B cell (primary cell): Measurements from ENCODE around the gene CRAMP1. TPM values are rescaled to one million over a fixed set of nuclear protein-coding genes. Genes with fewer than 3 reads are reported as not detected.

ENCODE experiments used
- ATAC-seq: fragments of 200-7000 bp; cut with Tn5 transposase; one replicate; pipeline ENCODE4 v1.10.0; 2021; ENCODE audit warnings: low read depth, mild to moderate bottlenecking, moderate number of reproducible peaks, moderate library complexity
- CTCF ChIA-PET: fragments of 350-600 bp; sonication (Branson Sonifier 250); formaldehyde crosslinking; loops from one replicate; lab custom pipeline; 2021; ENCODE audit warnings: antibody characterized with exemption, inconsistent platforms; lab: Charles Lee
- POLR2A ChIA-PET: fragments of 350-600 bp; sonication (Branson Sonifier 250); formaldehyde crosslinking; loops from one replicate; lab custom pipeline; 2021; ENCODE audit warnings: antibody characterized with exemption; lab: Charles Lee
- DNase-seq: peaks from one replicate; pipeline ENCODE4 v3.0.0; 2013
- H2AFZ ChIP-seq: 2 replicates; pipeline ENCODE4 v1.6.1; 2012; ENCODE audit warnings: mild to moderate bottlenecking, low read depth, low read length; ENCODE audit not compliant: insufficient read depth, poor library complexity, severe bottlenecking
- H3K27ac ChIP-seq, 2 donors: 1 replicate in 1 of 2; 2 replicates in 1 of 2; pipeline ENCODE4 v1.5.1; 2012 to 2013; ENCODE audit warnings: low read length in 2 of 2, mild to moderate bottlenecking in 2 of 2, moderate library complexity in 1 of 2
- H3K27me3 ChIP-seq, 4 experiments: fragments of 200-600 bp in 1 of 4; sonication (generic) in 1 of 4; replicated peaks in 1 of 4; 1 replicate in 2 of 4; 2 replicates in 2 of 4; pipeline versions ENCODE4 v1.6.1 to v1.7.0; 2013 to 2016; ENCODE audit warnings: low read length in 3 of 4, mild to moderate bottlenecking in 2 of 4, mixed read lengths in 1 of 4, moderate library complexity in 1 of 4; ENCODE audit not compliant: insufficient read depth in 4 of 4, control insufficient read depth in 3 of 4; ENCODE audit errors: control extremely low read depth in 1 of 4
- H3K36me3 ChIP-seq, 2 experiments: replicated peaks in 1 of 2; 1 replicate in 1 of 2; 2 replicates in 1 of 2; pipeline versions ENCODE4 v1.6.1 to v1.7.1; 2013; ENCODE audit warnings: low read length in 1 of 2; ENCODE audit not compliant: insufficient read depth in 2 of 2, control insufficient read depth in 1 of 2; ENCODE audit errors: control extremely low read depth in 1 of 2, extremely low read depth in 1 of 2
- H3K4me1 ChIP-seq, 2 donors: fragments of 200-600 bp in 1 of 2; sonication (generic) in 1 of 2; 1 replicate in 1 of 2; 2 replicates in 1 of 2; pipeline versions ENCODE4 v1.5.1 to v1.6.1; 2013 to 2017; ENCODE audit warnings: low read length in 2 of 2; ENCODE audit not compliant: control insufficient read depth in 2 of 2, insufficient read depth in 2 of 2
- H3K4me2 ChIP-seq: replicated peaks from 2 replicates; pipeline ENCODE3; 2012; ENCODE audit warnings: mild to moderate bottlenecking, low read depth, low read length; ENCODE audit not compliant: poor library complexity, severe bottlenecking
- H3K4me3 ChIP-seq, 5 experiments: fragments of 200-600 bp in 1 of 5; sonication (generic) in 1 of 5; 1 replicate in 3 of 5; 2 replicates in 2 of 5; pipeline versions ENCODE4 v1.5.1 to v1.7.0; 2011 to 2016; ENCODE audit warnings: low read length in 4 of 5, mild to moderate bottlenecking in 4 of 5, low read depth in 2 of 5, control low read depth in 1 of 5, moderate library complexity in 1 of 5; ENCODE audit not compliant: insufficient read depth in 1 of 5; ENCODE audit errors: control extremely low read depth in 1 of 5, extremely low read depth in 1 of 5
- H3K79me2 ChIP-seq: fragments of 200-600 bp; sonication (generic); one replicate; pipeline ENCODE4 v1.6.0; 2016; ENCODE audit warnings: low read length; ENCODE audit not compliant: control insufficient read depth, insufficient read depth
- H3K9ac ChIP-seq: fragments of 200-600 bp; sonication (generic); 2 replicates; pipeline ENCODE4 v1.6.1; 2017; ENCODE audit warnings: mild to moderate bottlenecking, low read length, moderate library complexity
- H3K9me3 ChIP-seq, 3 donors: one replicate each; pipeline versions ENCODE4 v1.6.1 to v1.7.1; 2013; ENCODE audit warnings: low read length in 2 of 3; ENCODE audit not compliant: control insufficient read depth in 2 of 3, insufficient read depth in 1 of 3; ENCODE audit errors: control extremely low read depth in 1 of 3
- H4K20me1 ChIP-seq: 2 replicates; pipeline ENCODE4 v1.6.0; 2012; ENCODE audit warnings: mild to moderate bottlenecking, low read length; ENCODE audit not compliant: insufficient read depth, control insufficient read depth, poor library complexity, severe bottlenecking
- H3K27ac Mint-ChIP-seq: one replicate; pipeline ENCODE4 v1.8.0; 2021; ENCODE audit warnings: mixed read lengths
- H3K27me3 Mint-ChIP-seq: one replicate; pipeline ENCODE4 v1.8.0; 2021; ENCODE audit warnings: mixed read lengths
- H3K4me1 Mint-ChIP-seq: one replicate; pipeline ENCODE4 v1.8.0; 2021; ENCODE audit warnings: mixed read lengths
- H3K4me3 Mint-ChIP-seq: one replicate; pipeline ENCODE4 v1.8.0; 2021; ENCODE audit warnings: mixed read lengths
- H3K9me3 Mint-ChIP-seq: one replicate; pipeline ENCODE4 v1.8.0; 2022; ENCODE audit warnings: mixed read lengths; ENCODE audit not compliant: insufficient read depth
- CTCF ChIP-seq: fragments of 200-600 bp; IDR thresholded peaks from one replicate; pipeline ENCODE4 v1.8.0; 2022; ENCODE audit warnings: antibody characterized with exemption, mild to moderate bottlenecking
- EZH2 ChIP-seq: IDR thresholded peaks from 2 replicates; pipeline ENCODE4 v1.6.1; 2012; ENCODE audit warnings: borderline replicate concordance, low read depth, mild to moderate bottlenecking, moderate library complexity, low read length; ENCODE audit not compliant: insufficient read depth, poor library complexity, severe bottlenecking
- WGBS: methylation state at CpG from one replicate; pipeline ENCODE4 v1.1.5; 2013; ENCODE audit warnings: missing lambda C conversion rate; ENCODE audit not compliant: insufficient coverage; 5-methylcytosine and 5-hydroxymethylcytosine counted together
- intact Hi-C: fragments of 100-400 bp; cut with micrococcal nuclease; formaldehyde crosslinking; loops from one replicate; pipeline ENCODE4 v1.10.0; 2022
- polyA plus RNA-seq: library from polyadenylated mRNA; depleted of rRNA; stranded (reverse); fragments of >200 nt; gene quantifications from 2 replicates; pipeline ENCODE4 v1.2.3, GENCODE V29; 2012
- total RNA-seq, 2 donors: library from RNA; stranded (reverse); fragments of 120-200 nt in 1 of 2; gene quantifications; 1 replicate in 1 of 2; 2 replicates in 1 of 2; pipeline versions ENCODE4 v1.2.3 to v1.2.4, GENCODE V29; 2013 to 2022

CRAMP1 gene
- total and polyA plus RNA-seq, 2 donors (not counting 1 experiment from before 2014, with no cell fraction given), result 21.0 to 33.9 TPM

- DNase-seq, result peak; percentile 61
- H2AFZ ChIP-seq, result peak overlapping the region; percentile 82
- H3K27me3 ChIP-seq, result no peaks in the 10 kb centered on the region
- H3K4me3 ChIP-seq, result peak overlapping the region; percentile 75 to 96 (median 96)
- Mint-ChIP-seq H3K27me3 (no peaks in the 10 kb centered on the region), H3K4me3 (peak overlapping the region; percentile 98), H3K4me1 (peaks cover 43% of the 10 kb centered on the region), H3K9me3 (no peaks in the 10 kb centered on the region), H3K27ac (peak overlapping the region; percentile 98)
- peaks cover 0 to 19% of the 10 kb centered on the region in 2 experiments for H3K36me3 ChIP-seq
- peaks cover 35% of the 10 kb centered on the region for H4K20me1 ChIP-seq
- H3K79me2 ChIP-seq, result peaks cover 62% of the 10 kb centered on the region
- ChIA-PET POLR2A (interaction anchor here (0.5 to 2.5 kb wide), 14 partner anchors 7 to 1176 kb away, joined by 3 to 15 read pairs (median 7); partner anchors contain the start of genes FAHD1, HAGH, JPT2 and NME3), CTCF (interaction anchor here (0.7 to 2.4 kb wide), 18 partner anchors 7 to 286 kb away, joined by 3 to 16 read pairs (median 4); partner anchors contain the start of genes EME2, JPT2, MRPS34 and NME3)
- no peaks in the 10 kb centered on the region for H3K9me3 ChIP-seq
- intact Hi-C loops, result loop anchor here (1.0 to 5.0 kb wide), 7 partner anchors 8 to 266 kb away; partner anchors contain the start of genes CLCN7, CRAMP1, EME2 and IFT140
- H3K9ac ChIP-seq, result peak overlapping the region; percentile 98
- WGBS, result under 1% methylated on average over 44 of the region's 62 CpGs
- H3K27ac ChIP-seq, result peak overlapping the region; percentile 89 to 91
- peaks cover 15 to 37% of the 10 kb centered on the region in 2 donors for H3K4me1 ChIP-seq
- TF ChIP-seq CTCF (no peak), EZH2 (no peak)
- peak; percentile 31 for ATAC-seq
- H3K4me2 ChIP-seq, result peak overlapping the region; percentile 94
Measured at GRCh38 chr16:1706386-1707192, 94.4 kb downstream of the CRAMP1 start.
